ENCODE results near the gene SORCS2.

GRCh38 chr4:7784131-7784870 lies 592.0 kb downstream of the SORCS2 start:
- TF ChIP-seq CTCF (IDR thresholded peaks at IDR 0.05 in 4 of 5, conservative IDR thresholded peaks at IDR 0.05 in 1 of 5) (no peak), POLR2A (IDR thresholded peaks at IDR 0.05) (no peak)

Data from gastrocnemius medialis (tissue), 4 donors.